GM11168 (cell line): ENCODE measurements around the gene CHID1.

Source experiments
- in situ Hi-C: fragments of 300-500 bp; cut with MboI; formaldehyde crosslinking; loops from one replicate; pipeline ENCODE4 v1.12.0; 2022; ENCODE audit warnings: low sequenced_read_pairs; ENCODE audit not compliant: unreplicated experiment

Gene CHID1

GRCh38 chr11:911031-911889, 650 bp upstream of the CHID1 start:
- in situ Hi-C loops, result no loop called here

GRCh38 chr11:910044-910588, 494 bp downstream of the CHID1 start:
- in situ Hi-C loops, result no loop called here

- in situ Hi-C loops, result no loop called here
These were observed 1.2 kb downstream of the CHID1 start for GRCh38 chr11:909406-909805.

GRCh38 chr11:908273-908672, 2.3 kb downstream of the CHID1 start:
- in situ Hi-C loops, result no loop called here

GRCh38 chr11:907668-908067, 2.9 kb downstream of the CHID1 start:
- in situ Hi-C loops, result no loop called here

GRCh38 chr11:905952-906351, 4.7 kb downstream of the CHID1 start:
- in situ Hi-C loops, result no loop called here

- in situ Hi-C loops, result no loop called here
These were observed 6.2 kb downstream of the CHID1 start for GRCh38 chr11:904380-904779.

GRCh38 chr11:901452-902061, 9.1 kb downstream of the CHID1 start:
- in situ Hi-C loops, result no loop called here

GRCh38 chr11:900545-900944, 10.1 kb downstream of the CHID1 start:
- in situ Hi-C loops, result no loop called here

GRCh38 chr11:899724-900123, 10.9 kb downstream of the CHID1 start:
- in situ Hi-C loops, result no loop called here

GRCh38 chr11:898540-899190, 11.9 kb downstream of the CHID1 start:
- in situ Hi-C loops, result no loop called here

- in situ Hi-C loops, result no loop called here
These were observed 12.5 kb downstream of the CHID1 start for GRCh38 chr11:898143-898511.

- in situ Hi-C loops, result no loop called here
These were observed 13.1 kb downstream of the CHID1 start for GRCh38 chr11:897253-898142.

GRCh38 chr11:895331-896110, 15.1 kb downstream of the CHID1 start:
- in situ Hi-C loops, result no loop called here

GRCh38 chr11:894575-895201, 15.9 kb downstream of the CHID1 start:
- in situ Hi-C loops, result no loop called here

- in situ Hi-C loops, result no loop called here
These were observed 17.5 kb downstream of the CHID1 start for GRCh38 chr11:893008-893654.

GRCh38 chr11:890794-891540, 19.6 kb downstream of the CHID1 start:
- in situ Hi-C loops, result no loop called here
